Measurements from ENCODE around the gene OSMR.

OSMR gene

GRCh38 chr5:38932854-38933408 lies 87.1 kb downstream of the OSMR start:
- no peak for DNase-seq

GRCh38 chr5:38935437-38935836 lies 89.6 kb downstream of the OSMR start:
- no peak for DNase-seq

GRCh38 chr5:38936269-38936668 lies 90.5 kb downstream of the OSMR start:
- no peak for DNase-seq

- no peak for DNase-seq
Observed at GRCh38 chr5:38938424-38938823, 92.6 kb downstream of the OSMR start.

GRCh38 chr5:38938973-38939372 lies 93.2 kb downstream of the OSMR start:
- no peak for DNase-seq

GRCh38 chr5:38940230-38940858 lies 94.5 kb downstream of the OSMR start:
- DNase-seq = no peak

- no peak for DNase-seq
Observed at GRCh38 chr5:38941912-38942311, 96.1 kb downstream of the OSMR start.

GRCh38 chr5:38944282-38944681 lies 98.5 kb downstream of the OSMR start:
- no peak for DNase-seq

- DNase-seq = no peak
Observed at GRCh38 chr5:38948501-38948900, 102.7 kb downstream of the OSMR start.

GRCh38 chr5:38953426-38954012 lies 107.7 kb downstream of the OSMR start:
- DNase-seq = no peak

GRCh38 chr5:38961691-38962090 lies 115.9 kb downstream of the OSMR start:
- DNase-seq = no peak

GRCh38 chr5:38968665-38969064 lies 122.9 kb downstream of the OSMR start:
- no peak for DNase-seq

GRCh38 chr5:38978036-38978435 lies 132.2 kb downstream of the OSMR start:
- DNase-seq = no peak

- DNase-seq = no peak
Observed at GRCh38 chr5:38979535-38979934, 133.7 kb downstream of the OSMR start.

Measured in GF-D8 (cell line).